ENCODE measurements around the gene CRY1. TPM values are rescaled to one million over a fixed set of nuclear protein-coding genes. Genes with fewer than 3 reads are reported as not detected.

CRY1 gene
- 13.0 and 14.2 TPM in 2 replicates for polyA plus RNA-seq

GRCh38 chr12:107093417-107094182, at the start of gene CRY1:
Gene CRY1, minus strand, starts transcription at chr12:107093549. Its CDS starts 588 bp downstream, at chr12:107092961.

GRCh38 chr12:106986625-106987389, 106.5 kb downstream of the CRY1 start, which contains the start of gene MTERF2:
Gene MTERF2, minus strand, starts transcription at chr12:106987146. Its CDS starts 8,432 bp downstream, at chr12:106978714.

DNA sequence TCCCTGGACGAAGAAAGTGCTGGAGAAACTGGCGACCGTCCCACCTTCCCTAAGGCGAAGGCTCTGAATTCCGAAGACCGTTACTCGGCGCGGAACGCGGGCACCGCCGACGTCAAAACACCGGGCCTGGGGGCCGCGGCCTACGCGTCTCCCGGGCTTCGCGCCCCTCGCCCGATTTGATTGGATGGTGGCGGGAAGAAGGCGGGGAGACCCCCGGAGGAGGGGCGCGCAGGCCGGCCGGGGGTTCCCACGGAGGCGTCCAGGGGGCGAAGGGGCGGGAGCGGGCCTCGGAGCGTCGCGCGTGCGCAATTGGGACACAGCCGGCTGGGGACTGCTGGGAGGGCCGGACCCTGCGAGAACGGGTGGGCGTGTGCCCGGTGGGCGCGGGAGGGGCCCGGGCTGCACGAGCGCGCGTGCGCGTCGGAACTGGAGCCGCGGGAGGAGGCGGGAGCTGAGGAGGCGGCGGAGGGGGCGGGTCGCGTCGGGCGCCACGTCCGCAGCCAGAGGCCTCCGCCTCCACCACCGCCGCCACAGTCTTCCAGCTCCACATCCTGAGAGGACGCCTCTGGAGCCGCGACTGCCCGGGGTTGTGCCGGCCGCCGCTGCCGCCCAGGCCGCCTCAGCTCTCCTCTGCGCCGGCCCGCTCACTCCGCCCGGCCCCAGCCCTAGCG, 137.8 kb downstream of the CRY1 start, which contains the start of gene TMEM263:
Gene TMEM263 (plus strand): TSS at position 531 of the 671 bp plus-strand sequence. CDS start 11,210 bp downstream, outside the sequence.

Other genes starting within 250 kb of the CRY1 start
- gene TMEM263, start 137.6 kb downstream of the CRY1 start, polyA plus RNA-seq, result 116 and 125 TPM in 2 replicates
- 47.6 and 60.2 TPM in 2 replicates for gene MTERF2, start 106.4 kb downstream of the CRY1 start, polyA plus RNA-seq

Measured in Purkinje cell (primary cell).